NCI-H526 treated with DMSO at 0.1 percent for 48 hours (cell line): ENCODE data around the gene MIPEP.

Experiments
- DNase-seq: peaks from one replicate; lab custom pipeline; 2025; lab: John Stamatoyannopoulos, UW

Gene MIPEP

GRCh38 chr13:23680845-23681669 lies 208.1 kb downstream of the MIPEP start:
- no peak for DNase-seq
